GM18519 (cell line): Measurements from ENCODE around the gene PMEPA1.

Experiments used
- ATAC-seq: cut with Tn5 transposase; IDR thresholded peaks from one replicate; pipeline ENCODE4 v1.9.1; 2021; ENCODE audit warnings: mild to moderate bottlenecking, moderate library complexity; ENCODE audit not compliant: unreplicated experiment, low FRiP score

The PMEPA1 gene

DNA sequence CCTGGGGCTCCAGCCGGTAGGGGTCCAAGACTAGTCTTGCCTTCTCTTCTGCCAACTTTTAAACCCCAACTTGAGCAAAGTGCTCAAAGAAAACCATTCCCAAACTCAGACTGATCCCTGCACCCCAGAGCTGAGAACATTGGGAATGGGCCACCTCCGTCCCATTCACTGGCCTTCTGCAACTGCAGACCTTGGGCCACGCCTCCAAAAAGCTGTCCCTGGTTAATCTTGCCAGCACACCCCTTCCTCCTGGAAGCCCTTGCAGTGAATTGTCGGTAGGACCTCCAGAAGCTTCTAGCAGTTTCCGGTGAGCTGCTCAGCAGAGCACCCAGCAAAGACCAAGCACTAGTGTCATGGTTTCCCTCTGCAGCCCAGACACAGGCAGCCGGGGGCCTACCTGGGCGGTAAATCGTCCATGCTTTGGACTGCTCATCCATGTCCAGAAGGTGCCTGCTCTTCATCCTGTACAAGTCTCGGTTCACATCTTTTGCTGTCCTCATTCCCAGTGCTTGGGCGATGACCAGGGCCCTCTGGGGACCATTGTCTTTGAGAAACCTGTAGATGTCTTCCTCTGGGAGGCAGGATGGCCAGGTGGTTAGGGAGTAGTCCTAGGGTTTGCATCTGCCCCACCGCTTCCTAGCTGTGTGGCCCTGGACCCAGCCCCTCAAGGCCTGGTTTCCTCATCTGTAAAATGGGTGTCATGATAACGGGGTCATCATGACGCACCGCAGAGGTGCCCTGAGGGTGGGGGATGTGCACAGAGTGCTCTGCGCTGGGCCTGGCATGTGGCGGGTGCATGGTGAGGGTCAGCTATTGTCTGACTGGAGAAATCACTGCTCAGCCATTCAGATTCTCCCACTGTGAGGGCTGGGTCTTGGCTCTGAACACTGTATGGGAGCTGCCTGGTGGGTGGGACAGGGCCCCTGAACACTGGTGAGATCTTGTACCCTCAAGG is 95.0 kb downstream of the PMEPA1 start:
- no peak for ATAC-seq

DNA sequence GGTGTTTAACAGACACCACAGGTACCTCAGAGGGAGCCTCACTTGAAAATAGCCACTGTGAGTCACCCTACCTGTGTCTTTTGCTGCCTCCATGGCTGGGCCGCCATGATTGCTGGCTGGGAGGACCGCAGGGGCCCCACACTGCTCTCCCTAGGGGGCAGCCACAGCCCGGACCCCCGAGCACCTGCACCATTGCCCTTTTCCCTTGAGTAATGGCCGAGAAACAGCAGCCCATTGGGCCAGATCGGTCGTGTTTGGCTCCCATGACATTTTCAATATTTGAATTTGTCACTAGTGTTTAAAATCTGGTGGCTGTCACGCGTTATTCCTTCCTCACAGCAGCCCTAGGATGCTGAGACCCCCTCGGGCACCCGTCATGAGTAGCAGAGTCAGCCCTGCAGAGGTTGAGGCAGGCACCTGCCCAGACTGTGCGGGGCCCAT is 96.3 kb downstream of the PMEPA1 start:
- no peak for ATAC-seq

DNA sequence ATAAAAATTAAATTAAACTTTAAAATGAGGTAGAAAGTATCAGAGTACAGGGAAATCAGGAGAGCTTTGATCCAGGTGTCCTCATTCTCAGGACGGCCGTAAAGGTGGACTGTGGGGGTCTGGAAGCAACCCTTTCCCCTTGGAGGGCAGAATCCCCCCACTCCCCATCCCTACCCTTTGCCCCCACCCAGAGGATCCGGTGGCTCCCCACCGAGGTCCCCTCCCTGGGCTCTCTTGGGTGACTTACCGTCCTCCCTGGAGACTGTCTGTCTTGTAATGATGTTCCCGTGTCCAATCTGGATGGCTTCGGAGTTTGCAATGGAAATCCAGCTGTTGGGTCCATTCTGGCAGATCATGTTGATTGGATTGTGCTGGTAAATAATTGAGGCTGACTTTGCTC is 96.9 kb downstream of the PMEPA1 start:
- no peak for ATAC-seq

DNA sequence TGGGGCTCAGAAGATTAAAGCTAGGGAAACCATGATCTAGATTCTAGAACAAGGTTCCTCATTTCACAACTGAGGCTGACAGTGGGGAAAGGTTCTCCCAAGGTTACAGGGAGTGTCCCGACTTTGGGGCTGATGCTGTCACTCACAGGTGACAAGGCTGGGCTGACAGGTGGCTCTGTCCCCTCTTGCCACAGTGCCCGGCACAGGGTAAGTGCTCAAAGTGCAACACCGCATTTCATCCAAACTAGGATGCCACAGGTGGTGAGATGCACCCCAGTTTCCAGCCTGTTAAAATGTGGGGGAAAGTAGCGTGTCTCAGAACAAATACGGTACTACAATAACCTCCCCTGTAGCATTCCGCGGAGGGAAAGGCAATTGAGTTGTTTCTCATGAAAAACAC is 97.4 kb downstream of the PMEPA1 start:
- no peak for ATAC-seq

DNA sequence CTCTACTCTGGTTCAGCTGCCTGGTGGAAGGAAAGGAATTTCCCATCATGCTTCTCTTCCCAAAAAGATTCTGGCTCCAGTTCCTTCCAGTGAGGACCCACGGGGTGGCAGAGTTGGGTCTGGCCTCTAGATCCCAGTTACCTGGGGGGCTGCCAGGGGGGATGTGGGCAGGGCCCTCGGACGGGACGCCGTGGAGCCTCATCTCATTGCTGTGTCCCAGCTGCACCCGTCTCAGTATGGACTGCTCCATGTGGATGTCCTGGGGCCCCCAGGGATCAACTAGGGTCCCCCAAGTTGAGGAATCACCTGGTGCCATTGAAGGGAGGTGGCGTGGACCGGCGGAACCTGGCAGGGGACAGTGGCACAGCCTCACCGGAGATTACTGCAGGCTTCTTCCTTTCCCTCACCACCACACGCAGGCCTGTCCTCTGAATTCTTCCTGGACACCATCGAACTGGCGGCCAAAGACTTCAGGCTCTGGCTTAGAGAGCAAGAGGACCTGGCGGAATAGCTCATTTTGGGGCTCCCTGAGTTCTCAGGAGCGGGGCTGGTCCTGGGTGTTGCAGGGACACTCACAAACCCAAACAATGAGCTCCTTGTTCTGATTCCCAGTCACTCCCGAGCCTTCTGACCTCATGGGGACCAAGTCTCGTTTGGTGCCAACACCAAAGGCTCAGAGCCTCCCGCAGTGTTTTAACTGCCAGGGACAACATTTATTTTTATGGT is 98.1 kb downstream of the PMEPA1 start:
- ATAC-seq = no peak

DNA sequence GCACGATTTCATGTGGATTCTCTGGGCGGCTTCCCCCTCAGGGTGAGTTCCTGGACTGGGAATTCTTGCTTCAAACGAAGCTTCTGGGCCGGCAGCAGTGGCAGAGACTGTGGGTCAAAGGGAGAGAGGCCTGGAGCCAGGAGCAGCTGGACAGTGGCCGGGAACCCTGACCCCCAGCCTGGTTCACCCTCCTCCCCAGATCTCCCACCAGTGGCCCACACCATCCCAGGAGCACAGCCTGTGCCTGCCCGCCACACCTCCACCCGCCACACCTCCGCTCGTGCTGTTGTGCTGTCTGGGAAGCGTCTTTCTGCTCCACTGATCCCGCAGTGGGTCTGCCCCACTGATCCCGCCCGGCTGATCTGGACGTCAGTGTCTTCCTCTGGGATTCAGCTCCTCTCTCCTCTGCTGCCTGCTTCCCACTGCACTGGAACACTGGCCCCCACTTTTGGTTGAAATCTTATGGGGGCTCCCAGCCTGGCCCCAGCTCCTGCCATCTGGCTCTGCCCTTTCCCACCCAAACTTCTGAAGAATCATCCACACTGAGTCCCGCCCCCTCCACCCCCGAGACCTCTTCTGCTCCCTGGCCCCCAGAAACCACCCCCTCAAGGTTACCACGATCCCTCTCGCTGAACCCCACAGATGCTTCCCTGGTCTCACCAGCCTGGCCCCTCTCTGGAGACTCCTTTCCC is 99.4 kb downstream of the PMEPA1 start:
- no peak for ATAC-seq

DNA sequence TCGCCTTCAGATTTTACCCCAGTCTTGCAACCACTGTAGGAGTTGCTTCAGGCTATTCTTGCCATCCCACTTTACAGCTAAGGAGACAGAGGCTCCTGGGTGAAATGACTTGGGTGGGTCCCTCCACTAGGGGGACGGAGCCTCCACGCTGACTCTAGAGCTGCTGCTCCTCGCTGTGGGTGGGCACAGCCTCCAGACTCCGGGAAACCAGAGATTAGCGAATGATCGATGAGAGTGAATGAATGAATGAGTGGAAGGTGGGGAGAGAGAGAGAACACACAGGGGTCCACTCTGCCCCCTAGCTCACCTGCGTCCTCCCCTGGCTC is 100.0 kb downstream of the PMEPA1 start:
- ATAC-seq = no peak

DNA sequence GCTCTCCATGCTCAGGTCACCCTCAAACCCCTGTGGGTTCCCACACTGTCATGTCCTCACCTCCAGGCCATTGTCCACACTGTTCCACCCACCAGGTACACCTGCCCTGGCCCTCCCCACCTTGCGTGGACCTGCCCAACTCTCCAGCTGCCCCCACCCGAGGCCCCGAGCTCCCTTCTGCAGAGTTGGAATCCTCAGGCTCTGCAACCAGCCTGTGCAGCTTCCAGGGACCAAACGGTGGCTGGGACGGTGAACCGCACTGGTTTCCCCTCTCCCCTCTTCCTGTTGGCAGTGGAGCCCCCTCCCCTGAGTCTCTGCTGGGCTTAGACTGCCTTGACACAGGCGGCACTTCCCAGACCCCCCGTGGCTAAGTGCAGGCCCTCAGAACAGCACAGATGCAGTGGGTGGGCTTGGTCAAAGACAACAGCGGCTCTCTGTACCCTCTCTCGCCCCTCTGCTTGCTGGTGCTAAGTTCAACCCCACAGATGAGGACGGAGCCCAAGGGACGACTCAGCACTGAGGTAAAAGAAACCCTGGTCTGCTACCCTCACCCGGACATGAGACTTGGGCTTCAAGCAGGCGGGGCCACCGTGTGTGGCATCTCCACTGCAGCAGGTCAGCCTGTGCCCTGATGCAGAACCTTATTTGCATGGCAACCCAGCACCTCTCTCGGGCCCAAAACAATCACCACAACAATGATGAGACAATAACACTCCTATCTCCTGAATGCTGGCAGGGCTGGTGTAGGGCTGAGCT is 100.6 kb downstream of the PMEPA1 start:
- ATAC-seq = no peak

DNA sequence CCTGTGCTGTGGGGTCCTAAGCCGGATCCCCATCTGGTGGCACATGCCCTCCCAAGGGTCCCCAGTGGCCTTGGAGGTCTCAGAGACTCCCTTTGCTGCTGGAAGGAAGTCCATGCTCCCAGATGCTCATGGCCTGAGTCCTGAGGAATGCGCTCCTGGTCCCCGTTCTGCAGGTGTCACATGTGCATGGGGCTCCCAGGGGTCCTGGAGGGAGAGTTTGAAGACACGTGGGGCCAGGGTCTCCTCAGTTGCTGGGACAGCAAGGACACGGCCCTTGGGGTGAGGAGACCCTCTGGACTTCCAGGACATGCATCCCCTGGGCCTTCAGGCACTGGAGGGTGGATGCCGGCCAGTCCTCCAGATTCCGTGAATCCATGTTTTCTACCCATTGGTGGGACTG is 101.3 kb downstream of the PMEPA1 start:
- no peak for ATAC-seq

DNA sequence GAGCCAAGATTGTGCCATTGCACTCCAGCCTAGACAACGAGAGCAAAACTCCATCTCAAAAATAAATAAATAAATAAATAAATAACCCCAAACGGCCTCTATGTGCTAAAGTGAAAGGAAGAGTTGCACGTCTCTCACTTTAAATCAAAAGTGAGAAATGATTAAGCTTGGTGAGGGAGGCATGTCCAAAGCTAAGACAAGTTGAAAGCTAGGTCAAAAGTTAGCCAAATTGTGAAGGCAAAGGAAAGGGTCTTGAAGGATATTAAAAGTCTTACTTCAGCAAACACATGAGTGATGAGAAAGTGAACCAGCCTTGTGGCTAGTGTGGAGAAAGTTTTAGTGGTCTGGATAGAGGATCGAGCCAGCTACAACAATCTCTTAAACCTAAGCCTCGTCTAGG is 103.9 kb downstream of the PMEPA1 start:
- ATAC-seq = no peak

DNA sequence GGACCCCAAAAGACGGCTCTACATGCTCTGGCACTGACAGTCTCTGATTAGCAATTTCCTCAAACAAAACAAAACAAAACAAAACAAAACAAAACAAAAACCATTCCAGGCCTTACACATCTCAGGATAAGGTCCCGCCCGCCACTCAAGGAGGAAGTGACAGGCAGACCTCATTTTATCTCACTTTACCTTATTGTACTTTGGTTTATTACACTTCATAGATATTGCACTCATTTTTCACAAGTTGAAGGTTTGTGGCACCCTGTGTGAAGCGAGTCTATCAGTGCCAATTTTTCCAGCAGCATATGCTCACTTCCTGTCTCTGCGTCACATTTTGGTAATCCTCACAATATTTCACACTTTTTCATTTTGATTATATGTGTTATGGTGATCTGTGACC is 104.8 kb downstream of the PMEPA1 start:
- ATAC-seq = no peak

DNA sequence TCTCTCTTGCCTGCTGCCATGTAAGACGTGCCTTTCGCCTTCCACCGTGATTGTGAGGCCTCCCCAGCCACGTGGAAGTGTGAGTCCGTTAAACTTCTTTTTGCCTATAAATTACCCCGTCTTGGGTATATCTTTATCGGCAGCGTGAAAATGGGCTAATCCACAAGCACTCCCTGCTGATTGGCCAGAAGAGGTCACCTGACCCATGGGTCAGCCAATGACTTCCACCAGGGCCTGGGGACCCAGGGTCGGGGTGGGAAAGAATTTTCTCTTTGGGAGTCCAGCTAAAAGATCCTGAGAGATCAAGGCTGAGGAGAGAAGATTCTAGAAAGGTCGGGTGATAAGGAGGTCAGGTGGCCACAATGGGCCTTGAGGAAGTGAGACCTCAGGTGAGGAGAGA is 106.7 kb downstream of the PMEPA1 start:
- no peak for ATAC-seq

DNA sequence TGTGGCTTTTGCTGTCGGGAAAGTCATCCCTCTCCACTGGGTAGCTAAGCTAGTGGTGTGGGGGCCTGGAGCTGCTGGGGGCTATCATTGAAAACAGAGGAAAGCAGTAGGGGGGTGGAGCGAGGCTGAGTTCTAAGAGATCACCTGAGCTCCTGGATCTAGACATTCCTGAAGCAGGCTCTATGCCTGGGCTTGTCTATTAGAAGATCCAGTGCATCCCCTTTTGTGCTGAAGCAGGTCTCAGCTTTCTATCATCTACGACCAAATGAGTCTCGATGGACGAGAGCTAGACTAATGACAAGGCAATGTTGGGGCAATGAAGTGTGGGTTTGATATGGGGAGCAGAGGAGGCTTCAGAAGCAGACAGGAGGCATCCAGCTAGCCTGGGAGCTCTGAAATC is 108.1 kb downstream of the PMEPA1 start:
- no peak for ATAC-seq

DNA sequence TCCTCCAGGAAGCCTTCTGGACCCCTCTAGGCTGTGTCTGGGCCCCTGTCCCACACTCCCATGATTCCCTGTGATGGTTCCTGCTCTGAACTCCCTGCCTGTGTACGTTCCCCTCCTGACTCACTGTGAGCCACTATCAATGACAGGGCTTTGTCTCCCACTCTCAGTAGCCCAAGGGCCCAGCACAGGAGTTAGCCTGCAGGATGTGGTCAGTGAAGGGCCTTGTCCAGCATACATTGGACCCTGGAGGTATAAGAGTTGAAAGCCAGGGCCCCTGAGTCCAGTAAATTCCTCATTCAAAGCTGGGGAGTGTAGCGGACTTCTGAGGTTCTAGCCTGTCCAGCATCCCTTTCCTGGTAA is 108.6 kb downstream of the PMEPA1 start:
- no peak for ATAC-seq

DNA sequence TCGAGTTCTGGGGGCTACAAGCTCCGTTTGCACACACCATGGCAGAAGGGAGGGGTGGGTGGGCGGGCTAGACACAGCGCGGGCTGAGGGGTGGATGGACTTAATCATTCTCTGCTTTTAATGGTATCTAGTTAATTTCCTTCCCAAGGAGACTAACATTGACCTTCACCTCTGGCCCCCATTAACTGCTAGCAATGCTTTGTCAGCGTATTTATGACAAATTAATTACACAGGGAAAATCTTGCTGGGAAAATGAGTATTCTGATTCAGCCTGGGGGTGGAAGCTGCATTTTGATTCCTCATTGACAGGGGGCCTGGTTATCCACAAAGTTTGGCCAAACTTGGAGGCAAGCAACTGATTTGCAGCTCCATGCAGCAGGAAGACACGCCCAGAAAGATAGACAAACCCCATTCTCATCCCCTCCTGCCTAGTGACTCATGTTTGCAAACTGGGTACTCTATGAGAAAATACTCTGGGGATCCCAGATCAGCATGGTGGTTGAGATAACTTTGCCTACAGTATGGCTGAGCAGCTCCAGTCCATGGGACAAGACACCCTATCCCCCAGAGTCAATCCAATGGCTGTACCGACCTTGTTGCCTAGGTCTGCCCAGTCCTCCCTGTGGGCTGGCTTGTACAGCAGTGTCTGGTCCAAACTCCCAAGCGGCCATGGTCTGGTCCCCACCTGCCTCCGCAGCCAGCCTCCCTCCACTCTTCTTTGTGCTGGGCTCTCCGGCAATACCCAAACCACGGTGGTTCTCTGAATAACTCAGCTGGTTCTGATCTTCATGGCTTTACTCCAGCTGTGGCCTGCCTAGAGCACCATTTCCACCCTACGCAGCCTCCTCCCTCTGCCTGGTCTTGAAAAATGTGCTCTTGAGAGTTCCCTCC is 109.2 kb downstream of the PMEPA1 start:
- ATAC-seq = no peak

DNA sequence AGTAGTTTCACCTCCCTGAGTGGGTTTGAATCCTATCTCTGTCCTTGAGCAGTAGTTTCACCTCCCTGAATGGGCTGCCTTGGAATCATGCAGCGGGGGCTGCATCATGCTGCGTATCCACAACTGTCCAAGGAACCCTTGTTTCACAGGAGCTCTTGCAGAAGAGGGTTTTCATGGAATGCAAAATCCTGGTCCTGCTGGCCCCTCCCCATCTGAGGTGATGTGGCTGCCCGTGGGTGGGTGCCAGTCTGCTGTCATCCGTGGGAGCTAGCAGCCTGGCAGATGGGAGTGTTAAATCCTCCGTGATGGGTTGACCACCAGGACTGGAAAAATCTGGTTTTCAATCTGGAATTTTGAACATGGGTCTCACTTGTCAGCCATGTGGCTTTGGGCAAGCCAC is 111.3 kb downstream of the PMEPA1 start:
- no peak for ATAC-seq
